Measurements from ENCODE around the gene MAP3K12. TPM values are rescaled to one million over a fixed set of nuclear protein-coding genes. Genes with fewer than 3 reads are reported as not detected.

The MAP3K12 gene
- polyA plus RNA-seq, 3 donors = 1.7 to 31.4 (median 2.0) TPM

DNA sequence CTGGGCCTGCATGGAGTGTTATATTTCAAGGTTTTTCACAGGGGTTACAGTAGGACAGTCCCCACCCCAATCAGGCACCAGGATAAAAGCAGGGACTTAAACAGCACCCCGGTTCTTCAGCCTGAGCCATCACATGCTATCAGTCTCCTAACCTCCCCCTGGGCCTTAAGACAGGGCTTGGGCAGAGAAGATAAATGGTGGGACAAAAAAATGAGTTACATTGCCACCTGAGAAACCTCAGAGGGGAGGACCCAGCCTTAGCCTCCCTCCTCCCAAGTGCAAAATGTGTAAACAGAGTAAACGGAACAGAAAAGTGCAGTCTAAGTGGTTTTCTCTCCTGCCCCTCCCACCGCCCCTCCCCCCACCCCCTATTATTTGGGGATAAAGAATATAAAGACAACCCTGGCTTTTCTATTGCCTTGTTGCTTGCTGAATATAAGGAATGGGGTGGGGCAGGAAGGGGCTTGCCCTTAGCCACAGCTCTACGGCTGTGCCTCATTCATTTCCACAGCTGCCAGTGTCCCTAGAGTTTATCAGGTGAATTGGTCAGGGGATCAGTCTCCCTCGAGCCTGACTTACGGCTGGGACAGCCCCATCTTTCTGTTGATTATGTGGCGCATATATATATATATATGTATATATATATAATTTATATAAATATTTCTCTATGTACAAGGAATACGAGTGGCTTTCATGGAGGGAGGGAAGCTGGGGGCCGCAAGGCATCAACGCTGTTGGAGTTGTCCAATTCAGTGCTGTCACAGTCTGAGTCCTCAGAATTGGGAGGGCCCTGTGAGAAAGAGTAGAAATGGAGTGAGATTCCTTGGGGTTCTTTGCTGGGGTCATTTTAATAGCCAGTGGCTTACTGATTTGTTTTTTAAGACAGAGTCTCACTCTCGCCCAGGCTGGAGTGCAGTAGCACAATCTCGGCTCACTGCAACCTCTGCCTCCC, 18.5 kb downstream of the MAP3K12 start:
- no peak overlapping the region for H3K4me2 ChIP-seq (replicated peaks; ENCODE audit: extremely low read depth, low read length, poor library complexity, severe bottlenecking)
- H4K20me1 ChIP-seq (ENCODE audit: insufficient read depth, low read length) = peaks cover 95% of the 10 kb centered on the region
- DNase-seq = no peak
- intact Hi-C loops (cut with micrococcal nuclease) = no loop called here
- Mint-ChIP-seq H3K36me3 (peaks cover 67 to 79% of the 10 kb centered on the region in 2 donors), H3K27me3 (ENCODE audit: low read depth in 3 of 3) (peaks cover 0 to 2% (median 1%) of the 10 kb centered on the region in 3 donors), H3K4me3 (no peak overlapping the region), H3K27ac (peak overlapping the region in 2 of 7 donors; percentile 53 to 54), H3K9me3 (peaks cover 0 to 1% (median 0%) of the 10 kb centered on the region in 7 donors), H3K4me1 (no peaks in the 10 kb centered on the region)
- H3K27ac ChIP-seq (ENCODE audit: low read depth in 1 of 2, low read length in 2 of 2) = no peak overlapping the region
- H3K4me1 ChIP-seq (ENCODE audit: control insufficient read depth in 1 of 2, insufficient read depth in 2 of 2, low read length in 2 of 2) = no peaks in the 10 kb centered on the region
- no CpG with 5 or more reads among the region's 12 CpGs for WGBS (ENCODE audit: insufficient coverage)
- no peak overlapping the region for H3K4me3 ChIP-seq (replicated peaks in 1 of 3; ENCODE audit: low read depth in 2 of 3, low read length in 3 of 3)
- H3K36me3 ChIP-seq (replicated peaks in 1 of 2; ENCODE audit: control insufficient read depth in 1 of 2, insufficient read depth in 2 of 2, low read length in 2 of 2) = peaks cover 83 to 100% of the 10 kb centered on the region in 2 donors
- H3K79me2 ChIP-seq (ENCODE audit: insufficient read depth, low read length) = peaks cover 26% of the 10 kb centered on the region
- H3K9ac ChIP-seq (ENCODE audit: insufficient read depth, low read length, poor library complexity, severe bottlenecking) = no peak overlapping the region
- TF ChIP-seq, protein P1, sequence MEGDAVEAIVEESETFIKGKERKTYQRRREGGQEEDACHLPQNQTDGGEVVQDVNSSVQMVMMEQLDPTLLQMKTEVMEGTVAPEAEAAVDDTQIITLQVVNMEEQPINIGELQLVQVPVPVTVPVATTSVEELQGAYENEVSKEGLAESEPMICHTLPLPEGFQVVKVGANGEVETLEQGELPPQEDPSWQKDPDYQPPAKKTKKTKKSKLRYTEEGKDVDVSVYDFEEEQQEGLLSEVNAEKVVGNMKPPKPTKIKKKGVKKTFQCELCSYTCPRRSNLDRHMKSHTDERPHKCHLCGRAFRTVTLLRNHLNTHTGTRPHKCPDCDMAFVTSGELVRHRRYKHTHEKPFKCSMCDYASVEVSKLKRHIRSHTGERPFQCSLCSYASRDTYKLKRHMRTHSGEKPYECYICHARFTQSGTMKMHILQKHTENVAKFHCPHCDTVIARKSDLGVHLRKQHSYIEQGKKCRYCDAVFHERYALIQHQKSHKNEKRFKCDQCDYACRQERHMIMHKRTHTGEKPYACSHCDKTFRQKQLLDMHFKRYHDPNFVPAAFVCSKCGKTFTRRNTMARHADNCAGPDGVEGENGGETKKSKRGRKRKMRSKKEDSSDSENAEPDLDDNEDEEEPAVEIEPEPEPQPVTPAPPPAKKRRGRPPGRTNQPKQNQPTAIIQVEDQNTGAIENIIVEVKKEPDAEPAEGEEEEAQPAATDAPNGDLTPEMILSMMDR (IDR thresholded peaks at IDR 0.05) = no peak
- H3K9me3 ChIP-seq (replicated peaks in 1 of 2; ENCODE audit: control insufficient read depth in 1 of 2, insufficient read depth in 1 of 2, low read length in 2 of 2) = no peaks in the 10 kb centered on the region
- H3K27me3 ChIP-seq (ENCODE audit: control insufficient read depth in 2 of 2, insufficient read depth in 2 of 2, low read length in 2 of 2) = no peaks in the 10 kb centered on the region
- H2AFZ ChIP-seq (ENCODE audit: insufficient read depth, low read depth, low read length, poor library complexity, severe bottlenecking) = no peak overlapping the region

DNA sequence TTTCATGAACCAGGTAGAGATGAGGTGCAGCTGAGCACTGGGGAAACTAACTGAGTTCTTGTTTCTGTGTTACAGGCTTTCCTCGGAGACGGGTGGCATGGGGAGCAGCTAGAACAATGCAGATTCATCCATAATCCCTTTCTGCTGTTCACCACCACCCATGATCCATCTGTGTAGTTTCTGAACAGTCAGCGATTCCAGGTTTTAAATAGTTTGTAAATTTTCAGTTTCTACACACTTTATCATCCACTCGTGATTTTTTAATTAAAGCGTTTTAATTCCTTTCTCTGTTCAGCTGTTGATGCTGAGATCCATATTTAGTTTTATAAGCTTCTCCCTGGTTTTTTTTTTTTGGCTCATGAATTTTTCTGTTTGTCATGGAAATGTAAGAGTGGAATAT, 19.9 kb downstream of the MAP3K12 start:
- Histone ChIP-seq H3K4me3 (replicated peaks in 1 of 3; ENCODE audit: low read depth in 2 of 3, low read length in 3 of 3) (no peak overlapping the region), H3K9me3 (replicated peaks in 1 of 2; ENCODE audit: control insufficient read depth in 1 of 2, insufficient read depth in 1 of 2, low read length in 2 of 2) (no peaks in the 10 kb centered on the region), H3K4me2 (replicated peaks; ENCODE audit: extremely low read depth, low read length, poor library complexity, severe bottlenecking) (no peak overlapping the region), H3K27me3 (ENCODE audit: control insufficient read depth in 2 of 2, insufficient read depth in 2 of 2, low read length in 2 of 2) (no peaks in the 10 kb centered on the region), H3K9ac (ENCODE audit: insufficient read depth, low read length, poor library complexity, severe bottlenecking) (no peak overlapping the region), H3K36me3 (replicated peaks in 1 of 2; ENCODE audit: control insufficient read depth in 1 of 2, insufficient read depth in 2 of 2, low read length in 2 of 2) (peaks cover 87 to 100% of the 10 kb centered on the region in 2 donors), H3K27ac (ENCODE audit: low read depth in 1 of 2, low read length in 2 of 2) (no peak overlapping the region), H3K4me1 (ENCODE audit: control insufficient read depth in 1 of 2, insufficient read depth in 2 of 2, low read length in 2 of 2) (no peaks in the 10 kb centered on the region), H2AFZ (ENCODE audit: insufficient read depth, low read depth, low read length, poor library complexity, severe bottlenecking) (no peak overlapping the region), H3K79me2 (ENCODE audit: insufficient read depth, low read length) (peaks cover 40% of the 10 kb centered on the region), H4K20me1 (ENCODE audit: insufficient read depth, low read length) (peaks cover 99% of the 10 kb centered on the region)
- no peaks in the 10 kb centered on the region for H3K27me3 Mint-ChIP-seq (ENCODE audit: low read depth in 3 of 3)
- no CpG with 5 or more reads among the region's 5 CpGs for WGBS (ENCODE audit: insufficient coverage)
- TF ChIP-seq, protein P1 (IDR thresholded peaks at IDR 0.05) = no peak
- peaks cover 66 to 81% of the 10 kb centered on the region in 2 donors for H3K36me3 Mint-ChIP-seq
- H3K4me1 Mint-ChIP-seq = no peaks in the 10 kb centered on the region
- DNase-seq = no peak
- H3K4me3 Mint-ChIP-seq = no peak overlapping the region
- no peaks in the 10 kb centered on the region for H3K9me3 Mint-ChIP-seq
- intact Hi-C loops (cut with micrococcal nuclease) = no loop called here
- no peak overlapping the region for H3K27ac Mint-ChIP-seq
